ENCODE data around the gene CYP2F1.
"Not testable (repeated sequence)": the region's sequence is repeated elsewhere in the genome, so short reads cannot be mapped to it uniquely, and the experiment has no call there.

The CYP2F1 gene

GRCh38 chr19:41114132-41114531 lies at the start of gene CYP2F1:
CYP2F1 (plus strand) TSS chr19:41114432; CDS start chr19:41116189, 1,757 bp downstream.
- DNase-seq (ENCODE audit: low read depth), result no peak

- DNase-seq (ENCODE audit: low read depth), result no peak
Measured at GRCh38 chr19:41064974-41065569, 49.2 kb upstream of the CYP2F1 start.

GRCh38 chr19:41076286-41076685 lies 37.9 kb upstream of the CYP2F1 start:
- DNase-seq (ENCODE audit: low read depth), result no peak

GRCh38 chr19:41083516-41083915 lies 30.7 kb upstream of the CYP2F1 start:
- DNase-seq (ENCODE audit: low read depth), result peak; percentile 15

GRCh38 chr19:41085748-41086415 lies 28.4 kb upstream of the CYP2F1 start:
- DNase-seq (ENCODE audit: low read depth), result no peak

GRCh38 chr19:41088151-41088550 lies 26.1 kb upstream of the CYP2F1 start, which contains the start of gene CYP2A13:
CYP2A13 (plus strand) TSS chr19:41088451; CDS start chr19:41088472, 21 bp downstream.
- no peak for DNase-seq (ENCODE audit: low read depth)

GRCh38 chr19:41089959-41090358 lies 24.3 kb upstream of the CYP2F1 start:
- DNase-seq (ENCODE audit: low read depth), result no peak

- no peak for DNase-seq (ENCODE audit: low read depth)
Measured at GRCh38 chr19:41095703-41096102, 18.5 kb upstream of the CYP2F1 start.

- no peak for DNase-seq (ENCODE audit: low read depth)
Measured at GRCh38 chr19:41096353-41096752, 17.9 kb upstream of the CYP2F1 start.

GRCh38 chr19:41097302-41097701 lies 16.9 kb upstream of the CYP2F1 start:
- DNase-seq (ENCODE audit: low read depth), result no peak

GRCh38 chr19:41098762-41099161 lies 15.5 kb upstream of the CYP2F1 start:
- DNase-seq (ENCODE audit: low read depth), result no peak

- not testable (repeated sequence) for DNase-seq (ENCODE audit: low read depth)
Measured at GRCh38 chr19:41102210-41102609, 12.0 kb upstream of the CYP2F1 start.

GRCh38 chr19:41106177-41106576 lies 8.1 kb upstream of the CYP2F1 start:
- no peak for DNase-seq (ENCODE audit: low read depth)

- DNase-seq (ENCODE audit: low read depth), result no peak
Measured at GRCh38 chr19:41111296-41111695, 2.9 kb upstream of the CYP2F1 start.

- DNase-seq (ENCODE audit: low read depth), result no peak
Measured at GRCh38 chr19:41111750-41112295, 2.4 kb upstream of the CYP2F1 start.

GRCh38 chr19:41112728-41113290 lies 1.4 kb upstream of the CYP2F1 start:
- no peak for DNase-seq (ENCODE audit: low read depth)

GRCh38 chr19:41116261-41116660 lies 2.0 kb downstream of the CYP2F1 start:
- DNase-seq (ENCODE audit: low read depth), result no peak

- not testable (repeated sequence) for DNase-seq (ENCODE audit: low read depth)
Measured at GRCh38 chr19:41120929-41121911, 7.0 kb downstream of the CYP2F1 start.

GRCh38 chr19:41122846-41123245 lies 8.6 kb downstream of the CYP2F1 start:
- not testable (repeated sequence) for DNase-seq (ENCODE audit: low read depth)

GRCh38 chr19:41123716-41124294 lies 9.6 kb downstream of the CYP2F1 start:
- DNase-seq (ENCODE audit: low read depth), result no peak

- DNase-seq (ENCODE audit: low read depth), result not testable (repeated sequence)
Measured at GRCh38 chr19:41126765-41127203, 12.6 kb downstream of the CYP2F1 start.
